GM12892 (cell line): ENCODE results near the gene MYBBP1A.

Source experiments
- POLR2A ChIP-seq: IDR thresholded peaks from 2 replicates; pipeline ENCODE4 v1.6.1; 2011; ENCODE audit warnings: low read depth, low read length, control low read depth
- TAF1 ChIP-seq: IDR thresholded peaks from 2 replicates; pipeline ENCODE4 v1.6.1; 2011; ENCODE audit warnings: low read depth, mild to moderate bottlenecking, control low read depth, low read length, borderline replicate concordance

- TF ChIP-seq POLR2A (no peak), TAF1 (no peak)
Measured at GRCh38 chr17:4544951-4545216, 10.3 kb downstream of the MYBBP1A start.
